Heart left ventricle (tissue), 16 donors: Measurements from ENCODE around the gene RBM4B. TPM values are rescaled to one million over a fixed set of nuclear protein-coding genes. Genes with fewer than 3 reads are reported as not detected.
"Not testable (repeated sequence)": the region's sequence is repeated elsewhere in the genome, so short reads cannot be mapped to it uniquely, and the experiment has no call there.

ENCODE experiments used
- ATAC-seq, 4 donors: fragments of 200-7000 bp; cut with Tn5 transposase; one replicate each; pipeline ENCODE4 v1.9.1; 2020 to 2022; ENCODE audit warnings: moderate library complexity in 4 of 4, mild to moderate bottlenecking in 3 of 4, moderate number of reproducible peaks in 1 of 4
- DNase-seq, 5 donors: peaks; one replicate each; pipeline ENCODE4 v3.0.0-alpha.2; 2020
- H3K27ac ChIP-seq, 12 donors: fragments of 200-600 bp; sonication (generic) in 4 of 12; one replicate each; pipeline versions ENCODE4 v1.5.0 to v1.8.0; 2016 to 2022; ENCODE audit warnings: mild to moderate bottlenecking in 2 of 12
- H3K27me3 ChIP-seq, 9 donors: fragments of 200-600 bp; sonication (generic) in 2 of 9; one replicate each; pipeline versions ENCODE4 v1.5.1 to v1.8.0; 2016 to 2022; ENCODE audit warnings: mild to moderate bottlenecking in 3 of 9
- H3K36me3 ChIP-seq, 9 donors: fragments of 200-600 bp; sonication (generic) in 2 of 9; one replicate each; pipeline versions ENCODE4 v1.5.0 to v1.8.0; 2018 to 2022; ENCODE audit warnings: mild to moderate bottlenecking in 2 of 9
- H3K4me1 ChIP-seq, 12 donors: fragments of 200-600 bp; sonication (generic) in 4 of 12; one replicate each; pipeline versions ENCODE4 v1.5.0 to v1.8.0; 2016 to 2022; ENCODE audit warnings: mild to moderate bottlenecking in 3 of 12
- H3K4me3 ChIP-seq, 12 donors: fragments of 200-600 bp; sonication (generic) in 4 of 12; one replicate each; pipeline versions ENCODE4 v1.5.0 to v1.8.0; 2017 to 2022; ENCODE audit warnings: mild to moderate bottlenecking in 9 of 12, moderate library complexity in 4 of 12
- H3K9me3 ChIP-seq, 12 donors: fragments of 200-600 bp; sonication (generic) in 4 of 12; one replicate each; pipeline versions ENCODE4 v1.5.0 to v1.8.0; 2016 to 2022; ENCODE audit warnings: mild to moderate bottlenecking in 1 of 12
- POLR2A ChIP-seq, 2 donors: fragments of 450-650 bp; IDR thresholded peaks; one replicate each; pipeline ENCODE4 v1.6.1; 2017; ENCODE audit warnings: antibody characterized with exemption in 2 of 2, mild to moderate bottlenecking in 2 of 2, moderate library complexity in 2 of 2
- WGBS, 4 donors: extraction: QIAGEN DNeasy Blood & Tissue Kit in 2 of 4; methylation state at CpG; one replicate each; pipeline versions ENCODE4 v1.1.5 to v1.1.7; 2013 to 2018; 5-methylcytosine and 5-hydroxymethylcytosine counted together
- intact Hi-C, 10 donors: fragments of 100-400 bp; cut with DNase I; formaldehyde crosslinking; loops; one replicate each; pipeline versions ENCODE4 v1.11.1 to v1.14.2; 2022
- long read RNA-seq, 3 donors: library from polyadenylated mRNA; unstranded; transcript quantifications; one replicate each; pipeline ENCODE4 v2.0.0, GENCODE V29; 2020 to 2021
- polyA plus RNA-seq, 2 donors: library from polyadenylated mRNA; stranded (reverse); fragments of 200-250 nt; gene quantifications; one replicate each; pipeline ENCODE4 v1.2.3, GENCODE V29; 2013
- total RNA-seq, 9 donors: library from RNA; depleted of rRNA in 2 of 9; stranded (reverse); fragments of >200 nt in 2 of 9; fragmentation: NEBNext Ultra II Directional in 3 of 9; extraction: Animal tissue kit (Norgen Biotek cat#: 25700) in 3 of 9; gene quantifications; one replicate each; pipeline versions ENCODE4 v1.1.0 to v1.2.4, GENCODE V29; 2016 to 2023
- TF ChIP-seq, protein P1 (sequence below), 12 donors: fragments of 200-600 bp; sonication (generic) in 4 of 12; IDR thresholded peaks; one replicate each; pipeline versions ENCODE4 v1.5.0 to v1.8.0; 2018 to 2022; ENCODE audit warnings: antibody characterized with exemption in 12 of 12, mild to moderate bottlenecking in 5 of 12
- donor health status: ischemic (EF 13 %, LVEDD 7.1; RV severe dilation, severe dysfunction).
- donor health status: healthy with polysubstance abuse.
- donor health status: DM: no; HTN: yes; CAD: no.
- donor health status: DM: no; HTN: no; CAD: no.
- donor health status: ischemic (EF 25% LVEDD 6.9; RV normal size, moderate dysfunction).
- donor health status: ischemic (EF 25% LVEDD 5.7; RV mildly dilated, moderate dysfunction).
- donor health status: healthy.
- donor health status: DM: yes; HTN: yes; CAD: no.
- donor health status: ischemic (EF 35%, LVEDD 5.7; RV mildly dilated, moderate dysfunction).
- donor health status: nonischemic (EF 11% LVEDD 7.7; RV severe dilation, severe dysfunction).
- donor health status: DM: yes; HTN: yes; CAD: no.
- donor health status: PGD.
- donor health status: ischemic (EF 29% LVEDD 5.4; RV normal size, mild dysfunction).
- donor health status: nonischemic (EF 23%, LVEDD 6.1; RV moderate dilation, normal function).

The RBM4B gene, protein sequence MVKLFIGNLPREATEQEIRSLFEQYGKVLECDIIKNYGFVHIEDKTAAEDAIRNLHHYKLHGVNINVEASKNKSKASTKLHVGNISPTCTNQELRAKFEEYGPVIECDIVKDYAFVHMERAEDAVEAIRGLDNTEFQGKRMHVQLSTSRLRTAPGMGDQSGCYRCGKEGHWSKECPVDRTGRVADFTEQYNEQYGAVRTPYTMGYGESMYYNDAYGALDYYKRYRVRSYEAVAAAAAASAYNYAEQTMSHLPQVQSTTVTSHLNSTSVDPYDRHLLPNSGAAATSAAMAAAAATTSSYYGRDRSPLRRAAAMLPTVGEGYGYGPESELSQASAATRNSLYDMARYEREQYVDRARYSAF
- total RNA-seq: 10 to 100 TPM in 4 of 9 donors, 1 to 10 TPM in 5; 8.4 to 13.3 (median 10.0) TPM
- 1 to 10 TPM; 7.0 to 8.9 TPM for polyA plus RNA-seq
- long read RNA-seq, donor 1, transcript RBM4B-206 (2 exons, 1,646 nt): major isoform, 7 of 16 reads
- long read RNA-seq, donor 1, partial matches to known transcripts: 4 of 16 reads
- long read RNA-seq, donor 1, other reads (novel, unspliced or antisense): 2 of 16 reads
- long read RNA-seq, donor 2, transcript RBM4B-206 (2 exons, 1,646 nt): minor isoform, 11 of 59 reads
- long read RNA-seq, donor 2, transcript RBM4B-201 (4 exons, 1,840 nt): major isoform, 37 of 59 reads
- long read RNA-seq, donor 2, partial matches to known transcripts: 6 of 59 reads
- long read RNA-seq, donor 2, other reads (novel, unspliced or antisense): 5 of 59 reads
- long read RNA-seq, donor 3, transcript RBM4B-201 (4 exons, 1,840 nt): major isoform, 7 of 17 reads
- long read RNA-seq, donor 3, partial matches to known transcripts: 3 of 17 reads
- long read RNA-seq, donor 3, other reads (novel, unspliced or antisense): 5 of 17 reads

DNA sequence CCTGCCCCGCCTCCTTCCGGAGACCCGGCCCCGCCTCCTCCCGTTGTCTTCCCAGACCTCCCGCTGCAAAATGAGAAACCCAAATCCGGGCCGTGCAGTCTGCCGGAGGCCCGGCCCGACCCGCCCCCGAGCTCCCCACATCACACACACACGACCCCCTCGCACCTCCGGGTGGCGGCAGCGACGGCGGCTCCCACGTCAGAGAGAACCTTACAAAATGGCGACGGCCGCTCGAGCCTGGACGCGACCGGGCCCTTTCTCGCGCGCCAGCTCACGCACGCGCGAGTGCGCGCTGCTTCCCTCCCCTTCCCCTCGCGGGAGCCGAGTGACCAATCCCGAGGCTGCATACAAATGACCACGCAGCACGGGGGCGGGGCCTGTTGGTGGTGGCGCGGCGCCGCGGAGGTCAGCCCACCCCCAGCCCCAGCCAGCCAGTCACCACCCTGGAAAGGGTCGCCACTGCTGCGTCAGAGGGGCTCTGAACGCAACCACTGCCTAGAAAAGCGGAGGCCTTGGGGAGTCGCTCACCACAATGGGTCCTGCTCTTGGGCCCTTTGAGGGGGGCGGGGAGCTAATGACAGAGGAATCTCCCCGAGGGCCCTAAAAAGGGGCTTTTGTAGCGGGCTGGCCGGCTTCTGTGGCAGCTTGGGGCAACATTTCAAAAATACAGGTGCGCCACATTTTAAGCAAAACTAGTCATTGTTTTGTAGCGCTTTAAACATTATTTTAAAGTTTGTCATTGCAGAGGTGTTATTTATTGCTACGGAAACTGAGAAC lies at the start of gene RBM4B:
RBM4B (minus strand) TSS at position 289 of the 777 bp plus-strand sequence. CDS start 808 bp downstream, outside the sequence.
- ATAC-seq: peak; percentile 98 to 99 (median 98)
- H3K4me3 ChIP-seq: peak within 1 kb of the TSS; percentile 56 to 83 (median 72)
- H3K27me3 ChIP-seq: no peaks in the 10 kb centered on the region
- peak; percentile 70 to 91 for TF ChIP-seq POLR2A (IDR thresholded peaks at IDR 0.05)
- TF ChIP-seq, protein P1, sequence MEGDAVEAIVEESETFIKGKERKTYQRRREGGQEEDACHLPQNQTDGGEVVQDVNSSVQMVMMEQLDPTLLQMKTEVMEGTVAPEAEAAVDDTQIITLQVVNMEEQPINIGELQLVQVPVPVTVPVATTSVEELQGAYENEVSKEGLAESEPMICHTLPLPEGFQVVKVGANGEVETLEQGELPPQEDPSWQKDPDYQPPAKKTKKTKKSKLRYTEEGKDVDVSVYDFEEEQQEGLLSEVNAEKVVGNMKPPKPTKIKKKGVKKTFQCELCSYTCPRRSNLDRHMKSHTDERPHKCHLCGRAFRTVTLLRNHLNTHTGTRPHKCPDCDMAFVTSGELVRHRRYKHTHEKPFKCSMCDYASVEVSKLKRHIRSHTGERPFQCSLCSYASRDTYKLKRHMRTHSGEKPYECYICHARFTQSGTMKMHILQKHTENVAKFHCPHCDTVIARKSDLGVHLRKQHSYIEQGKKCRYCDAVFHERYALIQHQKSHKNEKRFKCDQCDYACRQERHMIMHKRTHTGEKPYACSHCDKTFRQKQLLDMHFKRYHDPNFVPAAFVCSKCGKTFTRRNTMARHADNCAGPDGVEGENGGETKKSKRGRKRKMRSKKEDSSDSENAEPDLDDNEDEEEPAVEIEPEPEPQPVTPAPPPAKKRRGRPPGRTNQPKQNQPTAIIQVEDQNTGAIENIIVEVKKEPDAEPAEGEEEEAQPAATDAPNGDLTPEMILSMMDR (IDR thresholded peaks at IDR 0.05): no peak
- peaks cover 0 to 13% (median 0%) of the 10 kb centered on the region in 9 donors for H3K36me3 ChIP-seq
- H3K27ac ChIP-seq: peak within 1 kb of the TSS; percentile 84 to 98 (median 92)
- intact Hi-C loops: loop anchor here (1.0 to 10.0 kb wide), 15 partner anchors 39 to 365 kb away; partner anchors contain the start of genes CCDC87 (in 6 of the 10), CCS (in 6 of the 10), RBM4 (in 3 of the 10) and RBM14 (in 2 of the 10)
- 1% methylated on average over 26 to 61 of the region's 61 CpGs for WGBS, 4 donors
- H3K4me1 ChIP-seq: peaks cover 0 to 48% (median 26%) of the 10 kb centered on the region in 12 donors
- peak; percentile 96 to 98 (median 97) for DNase-seq
- H3K9me3 ChIP-seq: no peaks in the 10 kb centered on the region

DNA sequence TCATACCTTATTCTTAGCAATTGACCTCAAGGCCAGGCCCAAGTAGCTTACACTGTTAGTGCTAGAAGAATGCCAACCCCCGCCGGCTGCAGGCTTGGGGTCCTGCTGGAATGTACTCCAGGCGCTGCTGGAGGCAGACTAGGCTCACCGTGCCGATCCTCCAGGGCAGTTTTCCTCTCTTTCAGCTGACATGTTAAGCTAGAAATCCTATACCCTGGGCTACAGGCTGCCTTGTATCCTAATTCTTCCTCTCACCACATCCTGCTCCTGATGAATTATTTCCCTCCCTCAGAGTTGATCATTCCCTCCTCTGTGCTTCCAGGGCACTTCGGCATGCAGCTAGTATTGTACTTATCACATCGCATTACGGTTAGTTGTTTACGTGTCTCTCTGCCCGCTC lies 48.0 kb upstream of the RBM4B start:
- no peaks in the 10 kb centered on the region for H3K9me3 ChIP-seq
- ATAC-seq (no peak), DNase-seq (no peak)
- intact Hi-C loops: no loop called here
- H3K4me1 ChIP-seq: peaks cover 0 to 18% (median 4%) of the 10 kb centered on the region in 12 donors
- no peak overlapping the region for H3K4me3 ChIP-seq
- WGBS, 4 donors: 48 to 73% (median 54%) methylated on average over 8 to 10 of the region's 10 CpGs
- no peak for TF ChIP-seq POLR2A (IDR thresholded peaks at IDR 0.05)
- TF ChIP-seq, protein P1 (IDR thresholded peaks at IDR 0.05): no peak
- H3K36me3 ChIP-seq: no peaks in the 10 kb centered on the region
- peaks cover 0 to 51% (median 14%) of the 10 kb centered on the region in 9 donors for H3K27me3 ChIP-seq
- H3K27ac ChIP-seq: no peak overlapping the region

DNA sequence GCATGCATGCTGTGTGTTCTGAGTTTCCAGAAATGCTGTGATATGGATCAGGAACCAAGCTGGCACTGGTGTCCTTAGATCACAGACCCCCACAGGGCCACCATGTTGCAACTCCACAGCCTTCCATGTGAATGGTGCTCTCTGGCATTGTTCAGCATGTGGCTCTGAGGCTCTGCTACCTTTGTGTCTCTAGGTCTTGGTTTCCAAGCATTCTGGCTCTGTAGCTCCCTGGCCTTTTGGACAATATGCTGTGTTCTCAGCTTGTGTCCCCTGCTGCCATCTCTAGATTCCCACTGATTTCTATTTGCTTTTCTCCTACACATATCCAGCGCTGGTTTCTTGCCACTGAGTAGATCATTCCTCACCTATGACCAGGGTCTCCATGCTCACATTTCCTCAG lies 47.4 kb upstream of the RBM4B start:
- DNase-seq (no peak), ATAC-seq (no peak)

DNA sequence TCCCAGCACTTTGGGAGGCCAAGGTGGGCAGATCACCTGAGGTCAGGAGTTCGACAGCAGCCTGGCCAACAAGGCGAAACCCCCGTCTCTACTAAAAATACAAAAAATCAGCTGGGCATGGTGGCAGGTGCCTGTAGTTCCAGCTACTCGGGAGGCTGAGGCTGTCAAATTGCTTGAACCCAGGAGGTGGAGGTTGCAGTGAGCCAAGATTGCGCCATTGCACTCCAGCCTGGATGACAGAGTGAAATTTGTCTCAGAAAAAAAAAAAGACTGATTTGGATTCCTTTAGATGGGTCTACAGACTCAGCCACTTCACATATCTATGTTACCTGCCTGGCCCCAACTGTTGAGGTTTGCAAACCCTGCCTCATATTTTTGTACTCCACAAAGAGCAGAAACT lies 46.5 kb upstream of the RBM4B start:
- peaks cover 0 to 37% (median 14%) of the 10 kb centered on the region in 9 donors for H3K27me3 ChIP-seq
- H3K27ac ChIP-seq, DNase-seq, H3K36me3 ChIP-seq, H3K9me3 ChIP-seq, intact Hi-C loops, H3K4me3 ChIP-seq, ATAC-seq: not testable (repeated sequence)
- H3K4me1 ChIP-seq: peaks cover 0 to 18% (median 4%) of the 10 kb centered on the region in 12 donors
- 92 to 98% (median 96%) methylated on average over 5 of the region's 5 CpGs for WGBS, 4 donors

More for the DNA sequence above, 47.4 kb upstream of the RBM4B start:
- intact Hi-C loops: no loop called here
- TF ChIP-seq POLR2A (IDR thresholded peaks at IDR 0.05): no peak
- TF ChIP-seq, protein P1 (IDR thresholded peaks at IDR 0.05): no peak
- H3K27me3 ChIP-seq: peaks cover 0 to 45% (median 14%) of the 10 kb centered on the region in 9 donors
- no peaks in the 10 kb centered on the region for H3K9me3 ChIP-seq
- no peak overlapping the region for H3K27ac ChIP-seq
- peaks cover 0 to 18% (median 4%) of the 10 kb centered on the region in 12 donors for H3K4me1 ChIP-seq
- H3K4me3 ChIP-seq: no peak overlapping the region
- no peaks in the 10 kb centered on the region for H3K36me3 ChIP-seq
- 95 to 99% (median 96%) methylated on average over 1 of the region's 1 CpG for WGBS, 4 donors
